ENCODE data around the gene SPSB1.

SPSB1 gene

GRCh38 chr1:9260059-9260766 is 32.5 kb upstream of the SPSB1 start:
- DNase-seq = no peak

DNA sequence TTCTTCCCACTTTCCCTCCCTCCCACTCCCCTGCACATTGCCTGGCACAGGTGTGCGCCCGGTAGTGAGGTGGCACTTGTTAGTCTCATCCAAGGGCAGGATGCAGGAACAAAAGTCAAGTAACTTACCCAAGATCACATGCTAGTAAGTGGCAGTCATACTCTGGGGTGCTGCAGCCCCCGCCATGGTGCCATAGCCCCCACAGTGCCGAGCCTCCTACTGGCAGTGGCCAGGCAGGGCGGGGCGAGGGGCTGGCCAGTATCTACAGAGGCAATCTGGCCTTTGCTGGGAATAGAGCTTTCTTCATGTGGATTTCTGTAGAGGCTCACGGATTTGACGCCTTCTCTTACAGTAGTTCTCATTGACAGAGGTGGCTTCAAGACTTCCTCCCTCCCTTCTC is 31.2 kb upstream of the SPSB1 start:
- no peak for DNase-seq

DNA sequence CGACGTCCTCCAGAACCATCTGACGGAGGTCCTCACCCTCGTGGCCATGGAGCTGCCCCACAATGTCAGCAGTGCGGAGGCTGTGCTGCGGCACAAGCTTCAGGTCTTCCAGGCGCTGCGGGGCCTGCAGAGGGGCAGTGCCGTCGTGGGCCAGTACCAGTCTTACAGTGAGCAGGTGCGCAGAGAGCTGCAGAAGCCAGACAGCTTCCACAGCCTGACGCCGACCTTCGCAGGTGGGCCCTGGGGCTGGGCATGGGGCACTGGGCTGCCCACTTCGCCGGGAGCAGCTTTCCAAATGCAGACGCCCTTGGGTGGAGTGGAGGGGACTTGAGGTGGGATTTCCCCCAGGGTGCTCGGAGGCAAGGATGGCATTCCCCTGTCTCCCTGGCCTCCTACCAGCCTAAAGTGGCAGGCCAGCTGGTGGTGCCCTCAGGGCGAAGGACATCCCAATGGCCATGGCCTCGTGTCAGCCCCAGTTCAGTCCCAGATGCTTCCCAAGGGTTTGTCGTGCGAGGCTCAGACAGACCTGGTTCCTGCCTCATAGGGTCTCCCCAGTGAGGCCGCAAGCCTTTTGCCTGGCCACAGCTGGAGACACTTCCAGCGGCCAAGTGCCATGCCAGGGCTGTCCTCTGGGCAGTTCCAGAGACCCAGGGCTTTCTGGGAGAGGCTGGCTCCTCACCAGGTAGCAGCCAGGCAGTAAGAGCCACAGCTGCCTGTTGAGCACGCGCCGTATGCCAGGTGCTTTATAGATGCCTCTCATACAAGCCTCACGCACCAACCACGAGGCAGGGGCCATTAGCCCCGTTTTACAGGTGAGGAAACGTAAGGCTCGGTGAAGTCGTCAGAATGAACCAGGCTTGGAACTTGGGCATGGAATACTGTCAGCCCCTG is 30.4 kb upstream of the SPSB1 start:
- DNase-seq = no peak

GRCh38 chr1:9263276-9263855 is 29.3 kb upstream of the SPSB1 start:
- DNase-seq = no peak

GRCh38 chr1:9263984-9264872 is 28.5 kb upstream of the SPSB1 start:
- DNase-seq = no peak

- DNase-seq = no peak
These were observed 27.7 kb upstream of the SPSB1 start for GRCh38 chr1:9265037-9265436.

DNA sequence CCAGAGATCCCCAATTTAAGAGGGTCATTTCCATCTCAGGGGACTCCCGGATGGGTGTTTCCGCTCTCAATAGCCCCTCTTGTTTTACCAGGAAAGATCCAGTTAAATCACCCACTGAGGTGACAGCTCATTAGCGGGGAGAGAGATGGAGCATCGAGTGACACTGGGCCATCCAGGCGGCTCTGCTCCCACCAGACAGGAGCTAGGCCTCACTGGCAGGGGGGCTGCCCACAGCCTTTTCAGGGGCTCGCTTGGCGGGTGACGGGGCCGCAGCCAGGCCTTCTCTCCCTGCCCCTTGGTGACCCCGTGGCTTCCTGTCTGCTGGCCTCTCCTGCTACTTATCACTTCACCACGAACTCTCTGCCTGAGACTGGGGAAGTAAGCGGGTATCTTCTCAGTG is 26.7 kb upstream of the SPSB1 start:
- no peak for DNase-seq

- DNase-seq = no peak
These were observed 25.4 kb upstream of the SPSB1 start for GRCh38 chr1:9267352-9267686.

DNA sequence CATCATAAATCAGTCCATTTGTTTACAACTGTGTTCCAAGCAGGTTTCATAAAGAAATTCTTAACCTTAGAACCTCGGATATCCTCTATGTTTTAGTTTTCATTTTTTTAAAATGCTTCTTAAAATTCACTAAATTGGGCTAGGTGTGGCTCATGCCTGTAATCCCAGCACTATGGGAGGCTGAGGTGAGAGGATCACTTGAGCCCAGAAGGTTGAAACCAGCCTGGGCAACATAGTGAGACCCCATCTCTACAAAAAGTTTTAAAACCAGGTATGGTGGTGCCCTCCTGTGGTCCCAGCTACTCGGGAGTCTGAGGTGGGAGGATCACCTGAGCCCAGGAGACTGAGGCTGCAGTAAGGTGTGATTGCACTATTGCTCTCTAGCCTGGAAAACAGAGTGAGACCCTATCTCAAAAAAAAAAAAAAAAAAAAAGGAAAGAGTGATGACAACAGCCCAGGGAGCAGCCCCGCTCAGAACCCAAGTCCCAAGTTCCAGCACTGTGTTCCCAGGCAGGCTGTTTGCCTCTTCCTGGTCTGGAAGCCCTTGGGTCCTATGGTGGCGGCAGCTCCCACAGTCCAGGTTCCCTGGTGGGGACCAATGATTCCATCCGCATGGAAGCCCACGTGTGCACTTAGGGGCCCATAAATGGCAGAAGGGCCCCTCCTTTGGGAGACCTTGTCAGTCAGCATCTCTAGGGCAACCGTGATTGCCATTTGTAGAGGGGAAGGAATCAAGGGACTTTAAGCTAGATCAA is 24.7 kb upstream of the SPSB1 start:
- DNase-seq = no peak

- DNase-seq = no peak
These were observed 23.6 kb upstream of the SPSB1 start for GRCh38 chr1:9269078-9269501.

- DNase-seq = no peak
These were observed 23.0 kb upstream of the SPSB1 start for GRCh38 chr1:9269721-9270120.

DNA sequence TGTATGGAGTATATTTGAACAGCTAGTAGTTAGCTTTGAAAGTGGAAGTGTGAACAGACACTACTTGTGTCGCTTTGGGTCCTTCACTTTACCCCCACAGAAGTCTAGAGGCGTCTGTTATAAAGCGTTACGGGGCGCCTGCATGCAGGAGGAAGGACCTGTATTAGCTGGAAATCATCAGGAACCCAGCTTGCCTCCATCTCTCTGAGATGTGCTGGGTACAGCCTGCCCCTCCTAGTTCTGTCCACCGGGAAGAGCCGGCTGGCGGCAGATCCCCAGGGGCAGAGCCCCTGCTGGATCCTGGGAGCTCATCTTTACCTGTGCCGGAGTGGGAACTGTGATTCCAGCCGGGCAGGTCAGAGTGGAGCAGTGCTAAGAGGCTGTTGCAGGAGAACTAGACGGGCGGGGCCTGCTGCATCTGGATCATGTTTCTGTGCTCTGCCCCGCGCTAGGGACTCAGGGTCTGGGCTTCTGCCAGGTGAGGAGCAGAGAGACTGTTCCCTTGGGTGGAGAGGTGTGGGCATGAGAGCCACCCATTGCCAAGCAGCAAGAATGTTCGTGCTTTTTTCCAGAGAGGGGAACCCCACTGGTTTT is 22.3 kb upstream of the SPSB1 start:
- DNase-seq = no peak

- DNase-seq = no peak
These were observed 21.4 kb upstream of the SPSB1 start for GRCh38 chr1:9271283-9271682.

- DNase-seq = no peak
These were observed 20.7 kb upstream of the SPSB1 start for GRCh38 chr1:9271861-9272595.

DNA sequence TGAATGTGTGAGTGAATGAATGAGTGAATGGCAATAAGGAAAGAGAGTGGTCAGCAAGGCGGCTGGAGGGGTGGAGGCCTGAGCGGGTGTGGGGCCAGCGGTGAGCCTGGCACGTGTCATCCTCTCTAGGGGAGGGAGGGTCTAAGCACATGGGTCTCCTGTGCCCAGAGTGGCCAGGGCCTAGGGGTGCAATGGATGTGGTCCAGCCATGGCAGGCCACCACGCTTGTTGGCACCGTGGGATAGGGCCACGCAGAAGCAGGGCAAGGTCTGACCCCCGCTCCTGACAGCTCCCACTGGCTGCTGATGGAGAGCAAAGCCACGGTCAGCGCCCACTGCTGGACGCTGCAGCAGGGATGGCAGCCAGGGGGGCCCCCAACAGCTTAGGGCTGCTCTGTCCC is 19.5 kb upstream of the SPSB1 start:
- no peak for DNase-seq

- DNase-seq = no peak
These were observed 17.5 kb upstream of the SPSB1 start for GRCh38 chr1:9275161-9275560.

GRCh38 chr1:9275567-9276034 is 17.1 kb upstream of the SPSB1 start:
- no peak for DNase-seq

DNA sequence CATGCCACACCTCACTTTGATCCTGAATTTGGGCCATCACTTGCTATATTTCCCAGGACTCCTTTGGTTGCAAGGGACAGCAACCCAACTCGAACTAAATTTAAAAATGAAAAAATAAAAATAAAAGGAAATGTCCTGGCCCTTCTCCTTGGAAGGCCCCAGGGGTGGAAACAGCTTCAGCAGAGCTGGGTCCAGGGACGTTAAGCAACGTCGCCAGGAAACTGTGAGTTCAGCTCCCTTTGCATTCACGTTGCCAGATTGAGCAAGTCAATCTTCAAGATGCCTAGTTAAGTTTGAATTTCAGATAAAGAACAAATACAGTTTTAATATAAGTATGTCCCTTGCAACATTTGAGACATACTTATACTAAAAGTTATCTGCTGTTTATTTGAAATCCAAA is 14.6 kb upstream of the SPSB1 start:
- DNase-seq = no peak

DNA sequence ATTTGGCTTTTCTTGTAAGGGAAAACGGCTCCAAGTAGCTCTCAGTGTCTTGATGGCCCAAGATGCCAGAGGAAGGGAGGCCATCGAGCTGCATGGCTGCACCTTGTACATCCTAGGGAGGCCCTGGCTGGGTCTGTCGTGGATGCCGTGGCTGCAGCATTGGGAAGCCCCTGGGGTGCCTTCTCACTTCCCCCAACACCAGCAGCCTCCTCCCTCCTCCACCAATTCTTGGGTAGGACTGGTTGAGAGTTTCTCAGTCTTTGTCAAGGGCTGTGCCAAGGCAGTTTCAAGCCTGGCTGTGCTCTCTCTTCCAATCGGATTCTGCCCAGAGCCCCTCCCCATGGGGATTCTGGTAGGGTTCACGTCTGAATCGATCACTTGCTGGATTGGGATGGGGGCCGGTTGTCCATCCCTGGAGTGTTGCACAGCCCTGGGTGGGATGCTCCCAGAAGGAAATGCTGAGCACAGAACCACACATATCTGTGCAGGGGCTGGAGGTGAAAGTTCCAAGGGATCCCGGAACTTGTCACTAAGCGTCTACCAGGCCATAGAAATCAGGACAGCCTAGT is 14.0 kb upstream of the SPSB1 start:
- no peak for DNase-seq

DNA sequence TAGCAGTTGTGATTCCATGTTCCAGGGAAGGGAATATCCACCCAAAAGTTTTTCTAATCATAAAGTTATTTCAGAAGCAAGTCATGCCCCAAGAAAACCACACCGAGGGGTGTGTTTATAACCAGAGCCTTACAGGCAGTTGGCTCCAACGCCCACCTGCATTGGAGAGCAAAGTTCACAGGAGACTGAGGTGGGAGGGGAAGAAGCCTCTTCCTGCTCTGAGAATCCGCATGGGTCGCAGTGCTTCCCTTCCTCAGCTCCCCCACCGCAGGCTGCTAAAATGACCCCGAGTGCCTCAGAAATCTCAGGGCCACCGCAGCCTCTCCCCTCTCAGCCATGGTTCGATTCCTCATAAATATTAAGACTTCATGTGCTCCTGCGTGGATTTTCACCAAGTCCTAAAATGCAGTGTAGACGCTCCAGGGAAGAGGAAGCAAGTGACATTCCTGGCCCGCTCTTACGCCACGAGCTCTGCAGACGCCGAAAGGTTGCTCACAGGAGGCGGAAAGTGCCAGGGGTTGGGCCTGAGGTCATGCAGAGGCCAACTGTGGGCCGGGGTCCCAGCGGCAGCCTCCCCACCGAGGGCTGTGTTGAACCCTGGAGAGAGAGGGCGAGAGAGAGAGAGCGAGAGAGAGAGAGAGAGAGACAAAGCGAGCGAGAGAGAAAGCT is 13.4 kb upstream of the SPSB1 start:
- DNase-seq = no peak
